Smooth muscle cell (in vitro differentiated cells): Measurements from ENCODE around the gene ICAM1. TPM values are rescaled to one million over a fixed set of nuclear protein-coding genes. Genes with fewer than 3 reads are reported as not detected.

Experiments used
- DNase-seq: peaks from one replicate; lab custom pipeline; 2025; ENCODE audit not compliant: unreplicated experiment; lab: John Stamatoyannopoulos, UW
- H2AFZ ChIP-seq: fragments of 200-600 bp; sonication (generic); 2 replicates; pipeline ENCODE4 v1.6.0; 2016; ENCODE audit warnings: antibody characterized with exemption, low read depth, mild to moderate bottlenecking
- H3F3A ChIP-seq: fragments of 200-600 bp; sonication (generic); 2 replicates; pipeline ENCODE4 v1.6.0; 2017; ENCODE audit warnings: antibody characterized with exemption, low read depth
- H3K27ac ChIP-seq: fragments of 200-600 bp; sonication (generic); 2 replicates; pipeline ENCODE4 v1.5.1; 2016; ENCODE audit warnings: low read depth, mild to moderate bottlenecking
- H3K27me3 ChIP-seq: fragments of 200-600 bp; sonication (generic); 2 replicates; pipeline ENCODE4 v1.6.1; 2016; ENCODE audit warnings: low read depth, mild to moderate bottlenecking
- H3K36me3 ChIP-seq: fragments of 200-600 bp; sonication (generic); 2 replicates; pipeline ENCODE4 v1.5.1; 2016; ENCODE audit warnings: low read depth
- H3K4me1 ChIP-seq: fragments of 200-600 bp; sonication (generic); 2 replicates; pipeline ENCODE4 v1.5.1; 2016; ENCODE audit warnings: low read depth
- H3K4me2 ChIP-seq: fragments of 200-600 bp; sonication (generic); 2 replicates; pipeline ENCODE4 v1.6.0; 2016; ENCODE audit warnings: mild to moderate bottlenecking
- H3K4me3 ChIP-seq: fragments of 200-600 bp; sonication (generic); 2 replicates; pipeline ENCODE4 v1.5.1; 2016; ENCODE audit warnings: mild to moderate bottlenecking
- H3K79me2 ChIP-seq: fragments of 200-600 bp; sonication (generic); 2 replicates; pipeline ENCODE4 v1.6.0; 2016; ENCODE audit warnings: low read depth, mild to moderate bottlenecking
- H3K9ac ChIP-seq: fragments of 200-600 bp; sonication (generic); 2 replicates; pipeline ENCODE4 v1.6.0; 2016; ENCODE audit warnings: low read depth
- H3K9me3 ChIP-seq: fragments of 200-600 bp; sonication (generic); replicated peaks from 2 replicates; pipeline ENCODE4 v1.5.1; 2016; ENCODE audit warnings: low read depth
- H4K20me1 ChIP-seq: fragments of 200-600 bp; sonication (generic); 2 replicates; pipeline ENCODE4 v1.6.0; 2016; ENCODE audit warnings: low read depth
- WGBS: methylation state at CpG from one replicate; pipeline ENCODE4 v1.1.7; 2016; ENCODE audit warnings: low lambda C conversion rate; 5-methylcytosine and 5-hydroxymethylcytosine counted together
- polyA plus RNA-seq: library from polyadenylated mRNA; unstranded; fragments of >200 nt; fragmentation: Nextera tagmentation; extraction: Ambion mirVana; gene quantifications from 2 replicates; pipeline ENCODE4 v1.2.1, GENCODE V29; 2016
- total RNA-seq: library from RNA; depleted of rRNA; stranded (reverse); fragments of >200 nt; gene quantifications from 2 replicates; pipeline ENCODE4 v1.2.3, GENCODE V29; 2014
- TF ChIP-seq, protein P1 (sequence below): fragments of 200-600 bp; sonication (generic); IDR thresholded peaks from 2 replicates; pipeline ENCODE4 v1.5.1; 2017; ENCODE audit warnings: borderline replicate concordance, mild to moderate bottlenecking, antibody characterized with exemption; ENCODE audit not compliant: insufficient read depth, poor library complexity, severe bottlenecking

The ICAM1 gene
- total and polyA plus RNA-seq, 2 experiments from 2014 or later: 4.6 to 9.2 TPM

- Histone ChIP-seq H3K4me1 (peaks cover 8% of the 10 kb centered on the region), H3K9me3 (no peaks in the 10 kb centered on the region), H2AFZ (no peak overlapping the region), H3K27ac (peak overlapping the region; percentile 89), H3K4me2 (peak overlapping the region; percentile 89), H3K4me3 (peak overlapping the region; percentile 92), H3F3A (no peaks in the 10 kb centered on the region), H3K27me3 (no peaks in the 10 kb centered on the region), H4K20me1 (peaks cover 52% of the 10 kb centered on the region), H3K9ac (peak overlapping the region; percentile 94), H3K36me3 (no peaks in the 10 kb centered on the region), H3K79me2 (peaks cover 26% of the 10 kb centered on the region)
- TF ChIP-seq, protein P1, sequence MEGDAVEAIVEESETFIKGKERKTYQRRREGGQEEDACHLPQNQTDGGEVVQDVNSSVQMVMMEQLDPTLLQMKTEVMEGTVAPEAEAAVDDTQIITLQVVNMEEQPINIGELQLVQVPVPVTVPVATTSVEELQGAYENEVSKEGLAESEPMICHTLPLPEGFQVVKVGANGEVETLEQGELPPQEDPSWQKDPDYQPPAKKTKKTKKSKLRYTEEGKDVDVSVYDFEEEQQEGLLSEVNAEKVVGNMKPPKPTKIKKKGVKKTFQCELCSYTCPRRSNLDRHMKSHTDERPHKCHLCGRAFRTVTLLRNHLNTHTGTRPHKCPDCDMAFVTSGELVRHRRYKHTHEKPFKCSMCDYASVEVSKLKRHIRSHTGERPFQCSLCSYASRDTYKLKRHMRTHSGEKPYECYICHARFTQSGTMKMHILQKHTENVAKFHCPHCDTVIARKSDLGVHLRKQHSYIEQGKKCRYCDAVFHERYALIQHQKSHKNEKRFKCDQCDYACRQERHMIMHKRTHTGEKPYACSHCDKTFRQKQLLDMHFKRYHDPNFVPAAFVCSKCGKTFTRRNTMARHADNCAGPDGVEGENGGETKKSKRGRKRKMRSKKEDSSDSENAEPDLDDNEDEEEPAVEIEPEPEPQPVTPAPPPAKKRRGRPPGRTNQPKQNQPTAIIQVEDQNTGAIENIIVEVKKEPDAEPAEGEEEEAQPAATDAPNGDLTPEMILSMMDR: no peak
- no peak for DNase-seq
- 46% methylated on average over 18 of the region's 18 CpGs for WGBS
These were observed 61.4 kb downstream of the ICAM1 start for GRCh38 chr19:10332158-10332964.

DNA sequence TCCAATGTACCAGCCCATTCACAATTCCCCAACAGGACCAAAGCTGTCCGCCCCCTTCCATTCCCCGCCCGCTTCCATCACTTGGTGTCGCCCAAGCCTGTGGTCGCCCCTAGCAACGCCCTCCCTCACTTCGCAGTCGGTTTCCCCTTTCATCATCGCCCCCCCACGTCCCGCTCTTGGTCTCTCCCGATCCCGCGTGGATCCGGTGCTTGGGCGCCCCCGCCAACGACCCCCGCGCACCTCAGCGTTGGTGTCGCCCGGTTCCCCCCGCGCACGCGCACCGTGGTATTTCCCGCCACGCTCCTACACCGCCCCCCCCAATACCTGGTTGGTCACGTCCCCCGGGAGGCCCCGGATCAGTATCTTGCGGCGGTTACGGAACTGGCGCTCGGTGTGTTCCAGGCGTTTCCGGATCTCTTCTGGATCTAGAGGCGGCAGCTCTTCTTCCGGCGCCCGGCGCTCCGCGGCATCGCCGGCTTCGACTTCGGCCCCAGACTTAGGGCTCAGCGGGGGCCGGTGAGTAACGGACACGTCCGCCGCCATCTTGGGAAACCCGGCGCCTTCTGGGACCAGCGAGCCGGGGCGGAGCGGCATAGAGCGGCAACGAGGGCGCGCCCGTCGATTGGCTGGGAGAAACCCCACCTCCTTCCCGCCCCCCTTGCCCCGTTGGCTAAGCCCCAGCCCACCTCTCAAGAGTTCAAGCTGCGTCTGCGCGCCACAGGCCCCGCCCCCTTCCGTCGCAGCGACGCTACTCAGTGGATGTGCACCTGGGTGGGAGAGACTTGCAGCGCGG is 62.2 kb downstream of the ICAM1 start, which contains the start of gene RAVER1:
RAVER1 (minus strand) TSS at position 565 of the 793 bp plus-strand sequence; CDS start at position 543, 22 bp downstream.
- peak; percentile 94 for DNase-seq
- Histone ChIP-seq H3K27ac (peak within 1 kb of the TSS; percentile 89), H3K36me3 (no peaks in the 10 kb centered on the region), H3K4me1 (peaks cover 8% of the 10 kb centered on the region), H3F3A (no peaks in the 10 kb centered on the region), H3K9me3 (no peaks in the 10 kb centered on the region), H4K20me1 (peaks cover 44% of the 10 kb centered on the region), H3K79me2 (peaks cover 26% of the 10 kb centered on the region), H3K27me3 (no peaks in the 10 kb centered on the region), H2AFZ (peak within 1 kb of the TSS; percentile 51), H3K4me2 (peak within 1 kb of the TSS; percentile 91), H3K4me3 (peak within 1 kb of the TSS; percentile 92), H3K9ac (peak within 1 kb of the TSS; percentile 94)
- under 1% methylated on average over 75 of the region's 82 CpGs for WGBS
- TF ChIP-seq, protein P1: no peak

DNA sequence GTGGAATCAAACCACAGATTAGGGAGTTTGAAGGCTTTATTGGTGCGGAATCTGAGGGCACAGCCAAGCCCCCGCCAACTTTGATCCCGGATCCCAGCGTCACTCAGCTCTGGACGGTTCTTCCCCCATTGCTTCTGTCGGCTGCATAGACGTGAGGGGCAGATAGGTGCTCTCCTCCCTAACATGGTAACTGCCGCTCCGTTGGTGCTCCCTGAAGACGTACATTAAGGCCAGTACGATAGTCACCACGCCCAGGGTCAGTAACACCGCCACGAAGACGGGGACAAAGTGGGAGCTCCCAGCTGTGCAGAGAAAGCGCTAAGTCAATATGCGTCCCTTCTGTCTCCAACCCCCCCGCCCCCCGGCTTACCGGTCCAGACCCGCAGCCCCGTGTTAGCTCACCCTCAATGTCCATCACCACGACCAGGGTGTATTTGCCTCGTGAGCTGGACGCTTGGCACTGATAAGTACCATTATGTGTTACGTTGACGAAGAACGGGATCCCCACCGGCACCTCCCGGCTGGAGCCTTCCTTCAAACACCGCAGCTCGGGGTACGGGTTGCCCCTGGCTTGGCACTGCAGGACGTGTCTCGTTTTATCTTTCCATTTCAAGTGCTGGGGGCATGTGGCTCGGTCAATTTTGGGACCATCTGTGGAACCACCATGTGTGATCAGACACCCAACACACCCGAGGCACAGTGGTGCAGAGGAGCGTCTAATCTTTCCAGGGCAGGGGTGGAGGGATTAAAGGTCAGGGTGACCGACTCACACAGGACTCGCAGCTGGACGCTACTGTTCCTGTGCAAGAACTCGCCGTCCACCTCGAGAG is 63.1 kb downstream of the ICAM1 start:
- Histone ChIP-seq H3K27me3 (no peaks in the 10 kb centered on the region), H2AFZ (no peak overlapping the region), H3F3A (no peaks in the 10 kb centered on the region), H4K20me1 (peaks cover 35% of the 10 kb centered on the region), H3K4me3 (peak overlapping the region; percentile 92), H3K79me2 (peaks cover 26% of the 10 kb centered on the region), H3K9me3 (no peaks in the 10 kb centered on the region), H3K27ac (no peak overlapping the region), H3K4me2 (peak overlapping the region; percentile 91), H3K4me1 (peaks cover 8% of the 10 kb centered on the region), H3K9ac (no peak overlapping the region), H3K36me3 (no peaks in the 10 kb centered on the region)
- no peak for DNase-seq
- 3% methylated on average over 40 of the region's 44 CpGs for WGBS
- TF ChIP-seq, protein P1: no peak
